ENCODE data around the gene SYDE2. TPM values are rescaled to one million over a fixed set of nuclear protein-coding genes. Genes with fewer than 3 reads are reported as not detected.

Gene SYDE2
- total and polyA plus RNA-seq, 8 donors = 0.75 to 45.3 (median 14.4) TPM

GRCh38 chr1:85237613-85238012 lies 36.8 kb upstream of the SYDE2 start:
- TF ChIP-seq POLR2A (IDR thresholded peaks at IDR 0.05) (no peak), CTCF (IDR thresholded peaks at IDR 0.05) (no peak), EP300 (IDR thresholded peaks at IDR 0.05) (no peak), POLR2AphosphoS5 (IDR thresholded peaks at IDR 0.05) (no peak)
- Histone ChIP-seq H3K36me3 (no peaks in the 10 kb centered on the region), H3K4me3 (no peak overlapping the region), H3K4me1 (peaks cover 0 to 16% (median 4%) of the 10 kb centered on the region in 4 donors), H3K27me3 (no peaks in the 10 kb centered on the region), H3K9me3 (no peaks in the 10 kb centered on the region), H3K27ac (no peak overlapping the region)
- WGBS, 5 donors = 39 to 77% (median 69%) methylated on average over 1 of the region's 1 CpG
- intact Hi-C loops (cut with DNase I; ENCODE audit: low total_unique reads) = no loop called here
- no peak for DNase-seq

- DNase-seq = no peak
- intact Hi-C loops (cut with DNase I; ENCODE audit: low total_unique reads) = no loop called here
- no peaks in the 10 kb centered on the region for H3K27me3 ChIP-seq
- H3K9me3 ChIP-seq = no peaks in the 10 kb centered on the region
- H3K4me3 ChIP-seq = no peak overlapping the region
- no peaks in the 10 kb centered on the region for H3K36me3 ChIP-seq
- TF ChIP-seq CTCF (IDR thresholded peaks at IDR 0.05) = peak in 1 of 7 experiments; percentile 17
- TF ChIP-seq POLR2AphosphoS5 (IDR thresholded peaks at IDR 0.05) = no peak
- H3K27ac ChIP-seq = no peak overlapping the region
- 73 to 84% (median 74%) methylated on average over 8 of the region's 8 CpGs for WGBS, 5 donors
- H3K4me1 ChIP-seq = peaks cover 7 to 17% (median 14%) of the 10 kb centered on the region in 4 donors
Measured at GRCh38 chr1:85230305-85230977, 29.6 kb upstream of the SYDE2 start.

- no peaks in the 10 kb centered on the region for H3K9me3 ChIP-seq
- H3K4me3 ChIP-seq = no peak overlapping the region
- intact Hi-C loops (cut with DNase I; ENCODE audit: low total_unique reads) = no loop called here
- peak in 1 of 2 donors; percentile 53 for DNase-seq
- TF ChIP-seq EP300 (IDR thresholded peaks at IDR 0.05) = no peak
- no peak for TF ChIP-seq POLR2A (IDR thresholded peaks at IDR 0.05)
- TF ChIP-seq CTCF (IDR thresholded peaks at IDR 0.05) = no peak
- TF ChIP-seq POLR2AphosphoS5 (IDR thresholded peaks at IDR 0.05) = no peak
- H3K4me1 ChIP-seq = peaks cover 13 to 25% (median 22%) of the 10 kb centered on the region in 4 donors
- H3K27ac ChIP-seq = no peak overlapping the region
- WGBS, 5 donors = 57 to 71% (median 65%) methylated on average over 6 of the region's 6 CpGs
- no peaks in the 10 kb centered on the region for H3K27me3 ChIP-seq
- H3K36me3 ChIP-seq = no peaks in the 10 kb centered on the region
Measured at GRCh38 chr1:85229574-85230097, 28.8 kb upstream of the SYDE2 start.

GRCh38 chr1:85228972-85229371 lies 28.2 kb upstream of the SYDE2 start:
- peaks cover 20 to 32% (median 29%) of the 10 kb centered on the region in 4 donors for H3K4me1 ChIP-seq
- H3K36me3 ChIP-seq = no peaks in the 10 kb centered on the region
- no peak overlapping the region for H3K4me3 ChIP-seq
- 0 to 79% (median 38%) methylated on average over 1 of the region's 1 CpG for WGBS, 5 donors
- no peak for DNase-seq
- no peaks in the 10 kb centered on the region for H3K27me3 ChIP-seq
- no peak overlapping the region for H3K27ac ChIP-seq
- intact Hi-C loops (cut with DNase I; ENCODE audit: low total_unique reads) = no loop called here
- H3K9me3 ChIP-seq = no peaks in the 10 kb centered on the region
- TF ChIP-seq CTCF (IDR thresholded peaks at IDR 0.05) = no peak

Measured in stomach (tissue), 9 donors.